PC-9 (cell line): Measurements from ENCODE around the gene ERC1.

Source experiments
- EZH2 ChIP-seq: fragments of 200-600 bp; sonication (generic); IDR thresholded peaks from 2 replicates; pipeline ENCODE4 v1.8.0; 2017; ENCODE audit warnings: antibody characterized with exemption, low read depth
- TF ChIP-seq, protein P1 (sequence below): fragments of 200-600 bp; sonication (generic); conservative IDR thresholded peaks from 2 replicates; pipeline ENCODE4 v1.6.1; 2017; ENCODE audit warnings: mixed run types, antibody characterized with exemption, mild to moderate bottlenecking, moderate library complexity

- TF ChIP-seq, protein P1, sequence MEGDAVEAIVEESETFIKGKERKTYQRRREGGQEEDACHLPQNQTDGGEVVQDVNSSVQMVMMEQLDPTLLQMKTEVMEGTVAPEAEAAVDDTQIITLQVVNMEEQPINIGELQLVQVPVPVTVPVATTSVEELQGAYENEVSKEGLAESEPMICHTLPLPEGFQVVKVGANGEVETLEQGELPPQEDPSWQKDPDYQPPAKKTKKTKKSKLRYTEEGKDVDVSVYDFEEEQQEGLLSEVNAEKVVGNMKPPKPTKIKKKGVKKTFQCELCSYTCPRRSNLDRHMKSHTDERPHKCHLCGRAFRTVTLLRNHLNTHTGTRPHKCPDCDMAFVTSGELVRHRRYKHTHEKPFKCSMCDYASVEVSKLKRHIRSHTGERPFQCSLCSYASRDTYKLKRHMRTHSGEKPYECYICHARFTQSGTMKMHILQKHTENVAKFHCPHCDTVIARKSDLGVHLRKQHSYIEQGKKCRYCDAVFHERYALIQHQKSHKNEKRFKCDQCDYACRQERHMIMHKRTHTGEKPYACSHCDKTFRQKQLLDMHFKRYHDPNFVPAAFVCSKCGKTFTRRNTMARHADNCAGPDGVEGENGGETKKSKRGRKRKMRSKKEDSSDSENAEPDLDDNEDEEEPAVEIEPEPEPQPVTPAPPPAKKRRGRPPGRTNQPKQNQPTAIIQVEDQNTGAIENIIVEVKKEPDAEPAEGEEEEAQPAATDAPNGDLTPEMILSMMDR: no peak
- TF ChIP-seq EZH2: no peak
Measured at GRCh38 chr12:1030779-1031178, 39.8 kb downstream of the ERC1 start.
